Measurements from ENCODE around the gene BET1L.
A peak's percentile ranks its signal among the peaks of the same experiment; 100 is the strongest.
"Not testable (repeated sequence)": the region's sequence is repeated elsewhere in the genome, so short reads cannot be mapped to it uniquely, and the experiment has no call there.

Gene BET1L

DNA sequence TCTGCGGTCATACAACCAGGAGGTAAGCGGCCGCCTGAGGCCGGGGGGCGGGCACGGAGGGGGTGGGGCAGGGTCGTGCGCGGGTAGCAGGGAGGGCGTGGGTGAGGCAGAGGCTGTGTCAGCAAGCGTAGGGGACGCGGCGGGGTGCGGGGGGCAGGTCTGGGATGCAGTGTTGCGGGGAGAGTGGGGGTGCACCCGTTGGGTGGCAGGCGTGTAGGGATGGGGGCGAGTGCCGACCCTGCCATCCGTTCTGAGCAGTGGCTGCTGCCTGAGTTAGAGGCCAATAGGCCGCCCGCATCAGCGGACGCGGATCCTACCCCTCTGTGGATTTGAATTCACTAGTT, 1.7 kb upstream of the BET1L start:
- no peak for DNase-seq

DNA sequence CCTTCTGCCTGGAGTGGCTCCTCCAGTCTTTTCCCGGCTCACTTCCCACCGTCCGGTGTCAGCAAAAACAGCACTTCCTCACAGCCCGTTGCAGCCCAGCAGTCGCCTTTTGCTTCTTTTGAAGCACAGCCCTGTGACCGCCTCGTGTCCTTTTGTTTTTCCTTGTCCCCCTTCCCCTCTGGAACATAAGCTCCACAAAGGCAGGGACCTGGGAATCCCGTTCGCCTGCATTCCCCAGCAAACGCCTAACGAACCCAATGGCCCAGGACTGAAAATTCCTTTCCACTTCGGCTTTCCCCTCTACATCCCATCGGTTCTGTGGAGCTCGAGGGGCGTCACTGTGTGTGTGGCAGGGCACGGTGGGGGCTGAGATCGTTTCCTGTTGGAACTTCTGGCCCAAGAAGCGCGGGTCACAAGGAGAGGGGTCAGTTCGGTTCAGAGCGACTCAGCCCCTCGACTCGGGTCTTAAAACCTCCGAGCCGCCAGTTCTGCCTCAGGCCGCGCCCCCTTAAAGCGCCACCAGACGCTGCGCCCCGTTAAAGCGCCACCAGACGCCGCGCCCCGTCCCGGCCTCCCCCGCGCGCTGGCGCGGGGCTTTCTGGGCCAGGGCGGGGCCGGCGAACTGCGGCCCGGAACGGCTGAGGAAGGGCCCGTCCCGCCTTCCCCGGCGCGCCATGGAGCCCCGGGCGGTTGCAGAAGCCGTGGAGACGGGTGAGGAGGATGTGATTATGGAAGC, 1.1 kb upstream of the BET1L start:
- DNase-seq: peak; percentile 68

- DNase-seq: no peak
Observed at GRCh38 chr11:207863-208180, 623 bp upstream of the BET1L start.

GRCh38 chr11:206526-207207, 532 bp downstream of the BET1L start:
- no peak for DNase-seq

GRCh38 chr11:206002-206384, 1.2 kb downstream of the BET1L start:
- DNase-seq: no peak

GRCh38 chr11:205221-206001, 1.8 kb downstream of the BET1L start:
- no peak for DNase-seq

GRCh38 chr11:204587-205109, 2.6 kb downstream of the BET1L start:
- no peak for DNase-seq

DNA sequence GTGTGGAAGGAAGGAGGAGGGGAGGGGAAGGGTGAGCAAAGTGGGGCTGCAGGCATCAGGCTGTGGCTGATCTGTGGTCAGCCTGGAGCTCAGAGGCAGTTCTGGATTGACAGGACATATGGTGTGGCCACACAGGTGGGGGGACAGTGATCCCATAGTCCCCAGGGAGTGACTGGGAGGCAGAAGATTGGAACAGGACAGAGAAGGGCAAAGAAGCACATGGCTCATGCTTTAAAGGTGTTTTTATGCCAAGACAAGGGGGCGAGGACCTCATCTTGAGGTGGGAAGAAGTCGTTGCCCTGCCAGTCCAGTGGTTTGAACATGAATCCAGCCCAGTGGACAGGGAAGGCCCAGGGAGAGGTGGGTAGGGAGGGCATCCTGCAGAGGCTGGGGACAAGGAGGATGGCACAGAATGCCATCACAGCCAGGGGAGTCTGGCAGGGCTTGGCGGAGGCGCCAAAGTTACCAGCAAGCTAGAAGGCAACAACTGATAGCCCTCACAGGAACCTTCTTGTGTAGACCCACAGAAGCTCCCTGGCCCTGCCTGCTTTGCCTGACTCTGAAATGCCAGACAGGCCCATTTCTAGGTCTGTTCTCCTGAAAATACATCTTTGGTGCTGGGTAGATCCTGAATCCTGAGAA, 3.1 kb downstream of the BET1L start:
- no peak for DNase-seq

- no peak for DNase-seq
Observed at GRCh38 chr11:203056-203944, 3.9 kb downstream of the BET1L start.

GRCh38 chr11:202490-202889, 4.7 kb downstream of the BET1L start:
- DNase-seq: no peak

DNA sequence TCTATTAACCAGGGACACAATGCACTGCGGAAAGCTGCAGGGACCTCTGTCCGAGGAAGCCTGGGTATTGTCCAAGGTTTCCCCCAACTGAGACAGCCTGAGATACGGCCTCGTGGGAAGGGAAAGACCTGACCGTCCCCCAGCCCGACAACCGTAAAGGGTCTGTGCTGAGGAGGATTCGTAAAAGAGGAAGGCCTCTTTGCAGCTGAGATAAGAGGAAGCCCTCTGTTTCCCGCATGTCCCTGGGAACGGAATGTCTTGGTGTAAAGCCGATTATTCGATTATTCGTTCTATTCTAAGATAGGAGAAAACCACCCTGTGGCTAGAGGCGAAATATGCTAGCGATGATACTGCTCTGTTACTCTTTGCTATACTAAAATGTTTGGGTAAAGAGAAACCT, 5.2 kb downstream of the BET1L start:
- no peak for DNase-seq

DNA sequence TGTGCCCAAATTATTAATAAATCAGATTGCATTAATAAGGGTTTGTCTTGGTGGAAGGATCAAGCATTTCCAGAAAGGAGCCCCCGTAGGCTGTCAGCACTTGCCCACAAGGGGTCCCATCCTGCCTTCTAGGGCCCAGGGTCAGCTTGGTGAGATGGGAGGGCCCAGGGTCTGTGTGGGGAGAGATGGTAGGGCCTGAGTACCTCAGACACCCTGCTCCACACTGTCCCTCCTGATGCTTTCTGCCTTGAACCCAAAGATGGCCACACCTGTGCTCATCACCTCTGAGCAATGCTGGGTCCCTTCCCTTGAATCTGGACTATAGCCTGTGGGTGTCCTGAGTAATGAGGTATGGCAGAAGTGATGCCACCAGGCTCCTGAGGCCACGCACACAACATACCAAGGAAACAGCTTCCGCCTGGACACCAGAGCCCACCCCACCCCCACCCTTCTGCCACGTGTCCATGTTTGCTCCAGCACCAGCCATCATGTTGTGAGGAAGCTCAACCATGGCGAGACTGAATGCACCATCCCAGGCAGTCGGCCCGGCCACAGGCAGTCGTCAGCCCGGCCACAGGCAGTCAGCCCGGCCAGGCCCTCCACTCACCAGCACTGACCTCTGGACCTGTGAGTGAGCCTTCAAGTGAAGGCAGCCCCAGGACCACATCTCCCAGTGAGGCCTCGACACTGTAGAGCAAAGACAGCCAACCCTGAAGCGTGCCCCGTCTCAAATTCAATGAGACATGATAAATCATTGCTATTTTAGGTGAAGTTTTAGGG, 6.8 kb downstream of the BET1L start:
- no peak for DNase-seq

GRCh38 chr11:199782-200181, 7.4 kb downstream of the BET1L start:
- no peak for DNase-seq

GRCh38 chr11:199004-199581, 8.1 kb downstream of the BET1L start:
- DNase-seq: no peak

DNA sequence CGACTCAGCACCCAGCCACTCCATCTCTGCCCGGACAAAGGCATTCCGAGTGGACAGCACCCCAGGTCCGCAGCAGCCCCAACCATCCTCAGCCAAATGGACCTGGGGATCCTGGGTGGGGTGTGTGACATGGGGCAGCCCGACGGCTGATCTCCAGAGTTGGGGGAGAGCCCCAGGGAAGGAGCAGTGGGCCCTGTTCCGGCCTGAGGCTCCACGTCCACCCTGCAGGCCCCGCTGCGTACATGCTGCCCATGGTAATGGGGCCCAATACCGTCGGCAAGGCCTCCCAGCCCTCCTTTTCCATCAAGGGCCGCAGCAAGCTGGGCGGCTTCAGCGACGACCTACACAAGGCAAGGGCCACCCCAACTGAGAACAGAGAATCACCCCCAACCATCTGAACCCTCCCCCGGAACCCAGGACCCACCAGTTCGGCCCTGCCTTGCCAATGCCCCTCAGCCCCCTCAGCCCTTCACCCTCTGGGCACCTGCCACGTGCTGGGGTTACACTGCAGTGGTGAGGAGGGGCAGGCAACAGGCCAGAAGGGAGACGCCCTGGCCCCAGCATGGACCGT, 8.9 kb downstream of the BET1L start:
- no peak for DNase-seq

DNA sequence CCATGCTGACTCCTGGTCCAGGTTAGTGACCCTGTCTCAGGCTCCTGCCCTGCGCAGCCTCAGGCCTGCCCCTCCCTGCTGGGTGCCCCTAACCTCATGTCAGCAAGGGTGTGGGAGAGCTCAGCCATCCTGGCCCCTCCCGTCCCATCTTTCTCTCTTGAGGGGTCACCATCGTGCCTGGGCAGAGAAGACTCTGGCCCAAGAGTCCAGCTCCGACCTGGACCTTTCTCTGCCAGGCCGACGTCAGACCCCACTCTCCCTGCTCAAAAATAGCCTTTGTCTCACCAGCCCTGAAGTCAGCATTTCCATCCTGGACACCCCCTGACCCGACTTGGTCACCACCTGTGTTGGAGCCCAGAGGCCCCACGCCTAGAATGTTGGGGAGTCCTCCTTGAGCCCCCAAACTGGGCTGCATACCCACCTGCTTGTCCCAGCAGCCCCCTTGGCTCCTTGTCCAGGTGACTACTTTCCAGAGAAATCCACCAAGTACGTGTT, 9.4 kb downstream of the BET1L start:
- DNase-seq: no peak

GRCh38 chr11:196786-197731, 10.1 kb downstream of the BET1L start:
- no peak for DNase-seq

GRCh38 chr11:193481-193880, 13.7 kb downstream of the BET1L start:
- DNase-seq: not testable (repeated sequence)

- DNase-seq: not testable (repeated sequence)
Observed at GRCh38 chr11:192674-193128, 14.5 kb downstream of the BET1L start, which contains the start of gene SCGB1C1. TSS of gene SCGB1C1 (plus strand) at chr11:193078. CDS start at chr11:193100, 22 bp downstream.

Data from NK-92 treated with Interleukin-12 subunit alpha and Interleukin-12 subunit beta, amount 100 ng/mL, for 24 hours (cell line).